Stimulated activated CD4-positive, alpha-beta T cell treated with anti-CD3 and anti-CD28 coated beads, Interleukin-1b, Interleukin-23, amount 100 ng/mL, for 48 hours (primary cell): ENCODE measurements around the gene ZNF92.
"Not testable (repeated sequence)": the region's sequence is repeated elsewhere in the genome, so short reads cannot be mapped to it uniquely, and the experiment has no call there.

Source experiments
- DNase-seq: peaks from one replicate; pipeline ENCODE4 v3.0.0-alpha.2; 2020

The ZNF92 gene

DNA sequence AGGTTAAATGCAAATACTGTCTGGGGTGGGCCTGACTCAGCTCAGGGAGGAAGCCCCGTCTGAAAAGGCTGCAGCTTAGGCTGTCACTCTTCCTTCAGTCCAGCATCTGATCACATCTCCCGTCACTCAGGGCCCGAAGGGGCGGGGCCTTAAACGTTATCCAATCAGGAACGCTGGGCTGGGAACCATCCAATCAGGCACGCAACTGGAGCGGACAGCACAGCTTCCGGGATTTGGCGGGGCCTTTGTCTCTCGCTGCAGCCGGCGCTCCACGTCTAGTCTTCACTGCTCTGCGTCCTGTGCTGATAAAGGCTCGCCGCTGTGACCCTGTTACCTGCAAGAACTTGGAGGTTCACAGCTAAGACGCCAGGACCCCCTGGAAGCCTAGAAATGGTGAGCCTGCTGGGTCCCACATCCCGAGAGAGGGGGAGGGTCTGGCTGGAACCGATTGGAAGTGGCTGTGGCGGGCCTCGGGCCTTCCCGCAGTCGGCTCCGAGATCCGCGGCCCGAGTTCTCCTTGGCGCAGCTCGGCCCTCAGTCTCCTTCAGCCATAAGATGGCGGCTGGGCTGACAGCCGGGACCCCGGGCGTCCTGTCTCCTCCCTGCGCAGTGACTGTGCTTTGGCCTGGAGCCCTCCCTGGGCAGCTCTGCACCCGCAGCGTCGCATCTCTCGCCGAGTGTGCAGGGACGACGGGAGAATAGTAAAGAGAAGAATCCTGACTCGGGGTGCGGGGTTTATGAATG is at the start of gene ZNF92:
ZNF92 (plus strand) TSS at position 248 of the 744 bp plus-strand sequence; CDS start at position 391, 143 bp downstream.
- peak; percentile 96 for DNase-seq

DNA sequence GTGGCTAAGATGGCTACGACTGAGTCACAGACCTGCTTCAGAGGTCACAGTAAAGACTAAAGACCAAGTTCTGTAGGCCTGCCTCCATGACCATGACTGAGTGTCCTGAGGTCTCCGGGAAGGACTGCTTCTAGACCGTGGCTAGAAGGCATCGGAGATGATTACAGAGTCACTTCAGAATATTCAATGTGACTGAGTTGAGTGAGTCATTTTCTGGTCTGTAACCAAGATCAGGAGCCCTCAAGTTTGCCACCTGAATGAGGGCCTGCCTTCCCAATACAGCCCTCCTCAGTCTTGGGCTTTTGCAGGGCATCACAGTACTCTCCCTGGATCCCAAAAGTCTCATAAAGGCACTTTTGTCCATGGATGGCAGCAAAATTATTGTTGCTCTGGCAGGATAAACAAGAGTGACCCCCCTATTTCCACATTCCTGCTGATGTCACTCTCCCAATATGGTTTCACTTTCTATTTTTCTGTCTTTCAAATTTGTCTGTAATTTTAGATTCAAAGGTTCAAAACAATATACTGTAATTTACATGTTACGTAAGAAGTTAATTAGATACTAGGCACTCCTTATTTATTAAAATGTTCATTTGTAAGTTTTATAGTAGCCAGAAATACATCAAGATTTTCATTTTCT is 47.7 kb upstream of the ZNF92 start:
- no peak for DNase-seq

DNA sequence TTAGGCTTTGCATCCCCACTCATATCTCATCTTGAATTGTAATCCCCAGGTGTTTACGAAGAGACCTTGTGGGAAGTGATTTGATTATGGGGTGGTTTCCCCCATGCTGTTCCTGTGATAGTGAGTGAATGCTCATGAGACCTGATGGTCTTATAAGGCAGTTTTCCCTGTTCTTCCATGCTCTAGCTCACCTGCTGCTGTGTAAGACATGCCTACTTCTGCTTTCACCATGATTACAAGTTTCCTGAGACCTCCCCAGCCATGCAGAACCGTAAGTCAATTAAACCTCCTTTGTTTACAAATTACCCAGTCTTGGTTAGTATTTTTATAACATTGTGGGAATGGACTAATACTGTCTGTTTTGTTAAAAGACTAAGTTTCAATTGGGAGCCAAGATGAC is 35.3 kb upstream of the ZNF92 start:
- DNase-seq = no peak

DNA sequence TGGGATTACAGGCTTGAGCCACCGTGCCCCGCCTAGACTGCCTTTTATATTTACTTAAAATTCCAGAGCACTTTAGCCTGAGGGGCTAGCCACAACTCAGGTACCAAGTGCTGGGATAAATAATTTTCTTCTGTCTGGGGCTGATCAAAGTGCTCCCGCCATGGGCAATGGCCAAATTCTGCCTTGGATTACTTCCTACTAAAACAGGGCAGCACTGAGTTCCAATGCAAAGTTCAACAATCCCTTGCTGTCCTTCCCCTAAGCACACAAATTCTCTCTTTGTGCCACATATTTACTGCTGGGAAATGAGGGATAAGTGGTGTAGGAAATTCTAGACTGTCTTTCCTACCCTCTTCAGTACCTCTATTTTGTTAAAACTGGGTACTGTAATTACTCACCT is 34.4 kb upstream of the ZNF92 start:
- DNase-seq = no peak

DNA sequence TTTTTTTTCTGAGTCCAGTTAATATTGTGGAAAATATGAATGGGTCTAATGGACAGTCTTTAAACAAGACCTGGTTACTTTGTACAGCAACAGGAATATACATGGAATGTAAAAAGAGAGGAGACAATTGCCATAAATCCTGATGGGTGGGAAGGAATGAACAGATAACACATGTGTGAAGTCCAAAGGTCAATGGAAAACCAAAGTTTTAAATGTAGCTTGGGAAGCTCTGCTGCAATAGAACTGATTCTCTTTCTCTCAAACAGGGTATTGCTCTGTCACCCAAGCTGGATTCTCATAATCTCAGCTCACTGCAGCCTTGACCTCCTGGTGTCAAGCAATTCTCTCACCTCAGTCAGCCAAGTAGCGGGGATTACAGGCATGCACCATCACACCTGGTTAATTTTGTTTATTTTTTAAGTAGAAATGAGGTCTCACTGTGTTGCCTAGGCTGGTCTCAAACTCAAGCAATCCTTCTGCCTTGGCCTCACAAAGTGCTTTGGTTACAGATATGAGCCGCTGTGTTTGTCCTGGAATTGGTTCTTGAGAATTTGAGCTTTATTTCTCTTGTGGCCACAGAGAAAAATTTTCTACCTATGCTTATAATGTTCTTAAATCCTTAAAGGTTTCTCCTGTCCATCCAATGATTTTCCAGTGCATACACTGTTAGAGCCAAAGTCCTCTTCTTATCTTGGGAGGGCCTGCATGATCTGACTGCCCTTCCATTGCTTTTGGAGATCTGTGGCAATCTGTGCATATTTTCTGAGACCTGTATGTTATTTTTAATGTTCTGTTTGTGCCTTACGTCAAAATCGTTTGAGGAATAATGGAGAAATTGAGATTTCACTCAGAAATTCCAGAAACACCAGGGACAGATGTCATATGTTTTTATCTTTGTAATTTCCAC is 30.7 kb upstream of the ZNF92 start:
- DNase-seq = no peak

DNA sequence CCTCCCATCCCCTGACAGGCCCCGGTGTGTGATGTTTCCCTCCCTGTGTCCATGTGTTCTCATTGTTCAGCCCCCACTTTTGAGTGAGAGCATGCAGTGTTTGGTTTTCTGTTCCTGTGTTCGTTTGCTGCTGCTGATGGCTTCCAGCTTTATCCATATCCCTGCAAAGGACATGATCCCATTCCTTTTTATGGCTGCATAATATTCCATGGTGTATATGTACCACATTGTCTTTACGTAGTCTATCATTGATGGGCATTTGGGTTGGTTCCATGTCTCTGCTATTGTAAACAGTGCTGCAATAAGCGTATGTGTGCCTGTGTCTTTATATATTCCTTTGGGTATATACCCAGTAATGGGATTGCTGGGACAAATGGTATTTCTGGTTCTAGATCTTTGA is 29.1 kb upstream of the ZNF92 start:
- not testable (repeated sequence) for DNase-seq

DNA sequence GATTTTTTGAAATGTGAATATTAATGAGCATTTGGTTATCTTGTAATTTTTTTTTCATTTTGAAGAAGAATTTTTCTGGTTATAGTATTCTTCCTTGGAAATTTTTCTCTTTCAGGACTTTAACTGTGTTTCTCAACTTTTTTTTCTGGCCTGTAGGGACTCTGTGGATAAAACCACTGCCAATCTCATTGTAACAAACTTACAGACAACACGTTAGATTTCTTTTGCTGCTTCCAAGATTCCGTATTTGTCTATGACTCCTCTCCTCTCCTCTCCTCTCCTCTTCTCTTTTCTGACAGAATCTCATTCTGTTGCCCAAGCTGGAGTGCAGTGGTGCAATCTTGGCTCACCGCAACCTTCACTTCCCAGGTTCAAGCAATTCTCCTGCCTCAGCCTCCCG is 19.4 kb upstream of the ZNF92 start:
- DNase-seq = no peak

DNA sequence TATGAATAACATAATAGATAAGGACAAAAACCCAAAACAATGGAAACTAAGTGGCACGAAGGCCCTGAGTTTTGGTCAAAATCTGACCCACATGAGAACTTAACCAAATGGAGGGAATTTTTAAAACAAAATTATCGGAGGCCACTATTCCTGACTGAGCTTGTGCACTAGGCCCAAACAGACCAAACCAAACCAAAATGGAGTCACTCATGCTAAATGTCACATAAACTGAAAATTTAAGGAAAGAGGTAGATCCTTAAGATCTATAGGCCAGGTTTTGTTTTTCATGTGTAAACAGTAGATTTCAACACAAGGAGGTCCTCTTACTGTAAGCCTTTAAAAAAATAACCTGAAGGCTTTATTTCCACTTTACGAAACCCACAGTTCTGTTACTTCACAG is 3.8 kb upstream of the ZNF92 start:
- no peak for DNase-seq

DNA sequence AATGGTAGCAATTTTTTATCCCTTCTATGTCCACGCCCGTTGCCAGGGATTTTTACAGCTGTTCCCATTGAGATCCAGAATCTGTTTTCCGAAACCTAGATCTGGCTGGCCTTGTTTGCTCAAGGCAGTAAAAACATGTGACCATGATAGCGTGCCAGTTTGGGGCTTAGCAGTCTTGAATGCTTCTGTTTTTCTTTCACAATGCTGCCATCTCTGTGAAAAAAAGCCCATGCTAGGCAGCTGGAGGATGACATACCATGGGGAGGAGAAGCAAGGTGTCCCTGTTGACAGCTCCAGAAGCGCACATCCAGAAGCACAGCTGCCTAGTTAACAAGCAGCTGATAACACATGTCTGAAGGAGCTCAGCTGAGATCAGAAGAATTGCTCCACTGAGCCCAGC is 2.2 kb upstream of the ZNF92 start:
- no peak for DNase-seq

DNA sequence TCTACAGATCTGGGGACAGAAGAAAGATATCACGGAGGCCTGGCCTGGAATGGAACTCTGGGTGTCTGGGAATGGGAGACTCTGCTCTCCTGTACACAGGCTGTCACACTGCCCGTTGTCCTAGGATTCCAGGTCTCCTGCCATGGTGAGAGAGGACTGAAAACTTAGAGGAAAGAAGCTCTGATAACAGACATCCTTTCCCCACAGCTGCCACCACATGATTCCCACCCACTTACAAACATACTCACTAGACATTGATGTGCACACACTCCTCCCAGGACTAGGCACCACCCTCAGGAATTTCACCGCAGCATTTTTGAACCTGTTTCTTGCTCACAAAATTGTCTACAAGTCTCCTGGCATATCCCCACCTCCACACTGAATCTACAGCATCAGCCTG is 5.7 kb downstream of the ZNF92 start:
- DNase-seq = no peak

DNA sequence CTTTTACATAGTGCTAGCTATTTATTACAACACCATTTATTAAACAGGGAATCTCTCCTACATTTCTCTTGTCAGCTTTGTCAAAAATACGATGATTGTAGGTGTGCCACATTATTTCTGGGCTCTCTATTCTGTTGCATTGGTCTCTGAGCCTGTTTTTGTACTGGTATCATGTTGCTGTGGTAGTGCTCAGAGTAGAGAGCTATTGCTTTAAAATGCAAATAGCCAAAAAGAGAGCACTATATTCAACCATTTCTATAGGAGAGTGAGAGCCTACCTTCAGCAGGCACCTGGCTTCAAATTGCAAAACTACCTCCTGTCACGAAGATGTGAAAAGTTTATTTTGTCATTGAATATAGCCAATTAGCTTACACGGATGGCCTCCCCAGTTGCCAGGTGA is 8.1 kb downstream of the ZNF92 start:
- DNase-seq = no peak

DNA sequence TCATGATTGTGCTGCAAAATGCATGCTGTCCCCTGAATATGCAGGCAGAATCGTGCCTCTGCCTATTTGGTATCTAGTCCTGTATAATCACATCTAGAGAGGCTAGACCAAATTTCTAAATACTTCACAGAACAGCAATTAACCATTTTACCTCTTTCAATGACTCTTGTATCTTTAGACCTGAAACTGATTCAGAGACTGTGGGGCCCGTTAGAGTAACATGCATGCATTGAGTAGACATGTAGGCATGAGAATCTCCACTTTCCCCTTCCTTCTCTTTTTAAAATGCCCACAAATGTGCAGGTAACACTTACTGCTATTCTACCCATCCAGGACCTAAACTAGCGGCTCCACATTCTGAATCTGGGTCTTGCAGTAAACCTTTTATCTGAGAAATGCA is 8.8 kb downstream of the ZNF92 start:
- DNase-seq = no peak

DNA sequence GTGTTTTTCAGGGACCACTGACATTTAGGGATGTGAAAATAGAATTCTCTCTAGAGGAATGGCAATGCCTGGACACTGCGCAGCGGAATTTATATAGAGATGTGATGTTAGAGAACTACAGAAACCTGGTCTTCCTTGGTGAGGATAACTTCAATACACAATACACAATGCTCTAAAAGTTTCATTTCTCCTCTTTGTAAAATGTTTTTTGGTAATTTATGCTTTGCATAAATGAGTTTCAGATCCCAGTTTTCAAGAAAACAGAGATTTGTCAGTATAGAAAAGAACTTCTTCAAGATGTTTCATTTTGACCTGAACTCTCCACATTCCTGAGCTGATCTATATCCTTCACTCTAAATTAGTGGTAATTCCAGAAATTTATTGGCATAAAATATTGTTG is 14.2 kb downstream of the ZNF92 start:
- DNase-seq = no peak

DNA sequence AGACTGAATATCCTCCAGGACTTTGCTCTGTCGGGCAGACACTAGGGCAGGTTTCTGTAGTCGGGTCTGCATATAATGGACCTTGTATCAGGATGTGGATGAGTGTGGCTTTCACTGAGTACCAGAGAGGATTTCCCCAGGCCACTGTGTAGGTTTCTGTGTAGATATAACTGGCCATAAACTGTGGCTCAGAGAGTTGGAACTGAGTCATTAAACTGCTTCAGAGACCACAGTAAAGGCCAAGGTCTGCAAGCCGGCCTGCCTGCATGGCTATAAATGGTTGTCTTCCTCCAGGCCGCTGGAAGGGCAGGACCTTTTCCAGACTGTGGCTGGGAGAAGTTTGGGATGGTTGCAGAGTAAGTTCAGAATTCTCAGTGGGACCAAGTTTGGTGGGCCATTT is 16.9 kb downstream of the ZNF92 start:
- DNase-seq = no peak

DNA sequence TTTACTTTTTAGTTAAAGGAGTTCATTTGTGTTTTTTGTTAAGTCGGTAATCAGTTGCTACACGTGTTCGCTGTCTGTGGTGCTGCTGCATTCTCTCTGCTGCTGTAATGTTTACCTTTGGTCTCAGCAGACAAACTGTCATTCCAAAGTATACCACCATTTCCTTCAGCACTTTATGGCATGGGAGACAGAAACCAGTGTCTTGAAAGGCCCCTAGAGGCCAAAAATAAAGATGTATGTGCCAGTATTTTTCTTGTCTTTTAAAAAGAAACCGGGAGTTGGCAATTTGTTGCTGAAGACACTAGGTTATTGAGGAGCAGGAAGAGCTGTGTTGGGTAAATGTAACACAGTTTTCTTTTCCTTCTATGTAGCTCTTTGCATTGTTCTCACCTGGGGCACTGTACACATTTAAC is 24.1 kb downstream of the ZNF92 start:
- DNase-seq = no peak

DNA sequence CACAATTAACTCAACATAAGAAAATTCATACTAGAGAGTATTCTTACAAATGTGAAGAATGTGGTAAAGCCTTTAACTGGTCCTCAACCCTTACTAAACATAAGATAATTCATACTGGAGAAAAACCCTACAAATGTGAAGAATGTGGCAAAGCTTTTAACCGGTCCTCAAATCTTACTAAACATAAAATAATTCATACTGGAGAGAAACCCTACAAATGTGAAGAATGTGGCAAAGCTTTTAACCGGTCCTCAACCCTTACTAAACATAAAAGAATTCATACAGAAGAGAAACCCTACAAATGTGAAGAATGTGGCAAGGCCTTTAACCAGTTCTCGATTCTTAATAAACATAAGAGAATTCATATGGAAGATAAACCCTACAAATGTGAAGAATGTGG is 25.0 kb downstream of the ZNF92 start:
- not testable (repeated sequence) for DNase-seq

DNA sequence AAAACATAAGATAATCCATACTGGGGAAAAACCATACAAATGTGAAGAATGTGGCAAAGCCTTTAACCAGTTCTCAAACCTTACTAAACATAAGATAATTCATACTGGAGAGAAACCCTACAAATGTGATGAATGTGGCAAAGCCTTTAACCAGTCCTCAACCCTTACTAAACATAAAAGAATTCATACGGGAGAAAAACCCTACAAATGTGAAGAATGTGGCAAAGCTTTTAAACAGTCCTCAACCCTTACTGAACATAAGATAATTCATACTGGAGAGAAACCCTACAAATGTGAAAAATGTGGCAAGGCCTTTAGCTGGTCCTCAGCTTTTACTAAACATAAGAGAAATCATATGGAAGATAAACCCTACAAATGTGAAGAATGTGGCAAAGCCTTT is 25.4 kb downstream of the ZNF92 start:
- not testable (repeated sequence) for DNase-seq

DNA sequence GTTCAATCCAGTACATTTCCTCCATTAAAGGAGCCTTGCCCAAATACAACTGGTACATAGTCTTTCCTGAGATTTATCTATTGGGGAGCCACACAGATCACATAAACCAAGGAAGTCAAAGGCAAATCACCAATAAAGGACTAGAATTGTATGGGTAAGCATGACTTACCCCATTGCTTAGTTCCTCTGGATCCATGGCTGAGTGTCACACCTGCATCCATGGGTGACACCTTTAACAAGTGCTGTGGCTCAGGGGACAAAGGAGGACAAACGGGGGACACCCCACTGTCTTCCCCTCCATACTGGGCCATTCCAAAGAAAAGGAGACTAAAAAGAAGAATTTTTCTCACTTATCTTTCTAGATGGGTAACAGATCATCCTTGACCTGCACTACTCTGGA is 30.4 kb downstream of the ZNF92 start:
- DNase-seq = no peak

DNA sequence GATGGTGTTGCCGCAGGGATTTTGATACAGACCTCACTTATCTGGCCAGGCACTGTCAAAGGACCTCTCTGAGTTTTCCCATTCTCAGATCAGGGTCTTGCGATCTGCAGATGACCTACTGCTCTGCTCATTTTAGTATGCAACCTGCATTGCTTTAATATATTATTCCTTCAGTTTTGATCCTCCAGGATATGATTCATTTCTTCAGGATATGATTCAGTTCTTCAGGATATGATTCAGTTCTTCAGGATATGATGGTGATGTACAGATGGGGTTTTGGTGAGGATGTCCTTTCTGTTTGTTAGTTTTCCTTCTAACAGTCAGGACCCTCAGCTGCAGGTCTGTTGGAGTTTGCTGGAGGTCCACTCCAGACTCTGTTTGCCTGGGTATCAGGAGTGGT is 33.1 kb downstream of the ZNF92 start:
- not testable (repeated sequence) for DNase-seq

DNA sequence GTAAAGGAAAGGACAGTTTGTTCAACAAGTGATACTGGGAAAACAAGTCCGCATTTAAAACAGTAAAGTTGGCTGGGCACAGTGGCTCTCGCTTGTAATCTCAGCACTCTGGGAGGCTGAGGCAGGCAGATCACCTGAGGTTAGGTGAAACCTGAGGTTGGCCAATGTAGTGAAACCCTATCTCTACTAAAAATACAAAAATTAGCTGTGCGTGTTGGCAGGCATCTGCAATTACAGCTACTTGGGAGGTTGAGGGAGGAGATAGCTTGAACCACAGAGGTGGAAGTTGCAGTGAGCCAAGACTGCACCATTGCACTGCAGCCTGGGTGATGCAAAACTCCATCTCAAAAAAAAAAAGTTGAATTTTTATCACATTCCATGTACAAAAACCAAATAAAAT is 35.7 kb downstream of the ZNF92 start:
- no peak for DNase-seq

DNA sequence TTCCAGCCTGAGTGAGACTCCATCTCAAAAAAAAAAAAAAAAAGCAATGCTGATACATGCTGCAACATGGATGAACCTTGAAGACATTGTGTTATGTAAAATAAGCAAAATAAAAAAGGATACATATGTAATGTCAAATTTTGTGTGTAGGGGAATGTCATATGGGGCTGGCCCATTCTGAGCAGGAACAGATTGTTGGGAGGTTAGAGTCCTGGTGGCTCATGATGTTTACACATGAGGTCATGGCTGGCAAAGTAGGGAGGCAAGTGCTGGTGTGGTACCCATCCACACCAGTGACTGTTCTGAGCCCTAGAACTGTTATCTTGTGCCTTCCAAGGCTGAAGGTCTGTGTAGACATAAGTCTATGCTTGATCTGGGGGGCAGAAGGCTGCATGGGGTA is 37.6 kb downstream of the ZNF92 start:
- no peak for DNase-seq

DNA sequence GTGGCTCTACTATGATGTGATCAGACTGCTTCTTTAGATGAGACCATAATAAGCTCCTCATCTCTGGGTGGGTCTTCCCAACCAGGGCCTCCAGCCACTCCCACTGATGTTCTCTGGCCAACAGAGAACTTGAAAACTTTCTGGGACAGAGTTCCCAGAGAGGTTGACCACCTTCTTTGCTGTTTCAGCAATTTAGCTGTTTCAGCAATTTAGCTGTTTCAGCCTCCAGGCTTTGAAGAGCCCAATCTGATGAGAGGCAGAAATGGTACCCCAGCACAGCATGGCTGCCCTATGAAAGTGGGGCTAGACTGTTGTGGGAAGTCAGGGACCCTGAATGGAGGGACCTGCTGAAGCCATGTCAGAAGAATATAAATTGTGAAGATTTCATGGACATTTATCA is 49.0 kb downstream of the ZNF92 start:
- no peak for DNase-seq

DNA sequence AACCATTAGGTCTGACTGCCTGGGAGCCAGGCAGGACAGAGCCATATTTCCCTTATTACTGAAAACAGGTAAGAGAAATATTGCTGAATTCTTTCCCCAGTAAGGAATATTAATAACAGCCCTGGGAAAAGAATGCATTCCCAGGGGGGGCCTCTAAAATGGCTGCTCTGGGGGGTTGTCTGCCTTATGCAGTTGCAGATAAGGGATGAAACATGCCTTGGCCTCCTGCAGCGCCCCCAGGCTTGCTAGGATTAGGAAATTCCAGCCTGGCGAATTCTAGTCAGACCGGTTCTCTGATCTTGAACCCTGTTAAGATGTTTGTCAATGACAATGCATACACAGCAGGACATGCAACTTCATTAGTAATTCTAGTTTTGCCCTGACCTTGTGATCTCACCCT is 49.6 kb downstream of the ZNF92 start:
- DNase-seq = not testable (repeated sequence)
